Memory B cell (primary cell): ENCODE measurements around the gene SLC26A1.
"Not testable (repeated sequence)": the region's sequence is repeated elsewhere in the genome, so short reads cannot be mapped to it uniquely, and the experiment has no call there.

Experiments used
- ATAC-seq: fragments of 150-1000 bp; cut with Tn5 transposase; 2 replicates; pipeline ENCODE4 v1.10.0; 2021; ENCODE audit warnings: low read depth, mild to moderate bottlenecking, moderate library complexity
- DNase-seq, 2 donors: peaks; one replicate each; pipeline ENCODE4 v3.0.0; 2022; ENCODE audit warnings: low spot score in 2 of 2
- H3K27ac Mint-ChIP-seq: one replicate; pipeline ENCODE4 v1.8.0; 2022; ENCODE audit warnings: mild to moderate bottlenecking, moderate library complexity, mixed read lengths
- H3K27me3 Mint-ChIP-seq: one replicate; pipeline ENCODE4 v1.8.0; 2022; ENCODE audit warnings: mixed read lengths
- H3K36me3 Mint-ChIP-seq: one replicate; pipeline ENCODE4 v1.8.0; 2022; ENCODE audit warnings: mild to moderate bottlenecking, mixed read lengths
- H3K4me1 Mint-ChIP-seq: one replicate; pipeline ENCODE4 v1.8.0; 2022; ENCODE audit warnings: mixed read lengths
- H3K4me3 Mint-ChIP-seq: one replicate; pipeline ENCODE4 v1.8.0; 2022; ENCODE audit warnings: mild to moderate bottlenecking, moderate library complexity, mixed read lengths
- H3K9me3 Mint-ChIP-seq: one replicate; pipeline ENCODE4 v1.8.0; 2022; ENCODE audit warnings: mixed read lengths

Gene SLC26A1

DNA sequence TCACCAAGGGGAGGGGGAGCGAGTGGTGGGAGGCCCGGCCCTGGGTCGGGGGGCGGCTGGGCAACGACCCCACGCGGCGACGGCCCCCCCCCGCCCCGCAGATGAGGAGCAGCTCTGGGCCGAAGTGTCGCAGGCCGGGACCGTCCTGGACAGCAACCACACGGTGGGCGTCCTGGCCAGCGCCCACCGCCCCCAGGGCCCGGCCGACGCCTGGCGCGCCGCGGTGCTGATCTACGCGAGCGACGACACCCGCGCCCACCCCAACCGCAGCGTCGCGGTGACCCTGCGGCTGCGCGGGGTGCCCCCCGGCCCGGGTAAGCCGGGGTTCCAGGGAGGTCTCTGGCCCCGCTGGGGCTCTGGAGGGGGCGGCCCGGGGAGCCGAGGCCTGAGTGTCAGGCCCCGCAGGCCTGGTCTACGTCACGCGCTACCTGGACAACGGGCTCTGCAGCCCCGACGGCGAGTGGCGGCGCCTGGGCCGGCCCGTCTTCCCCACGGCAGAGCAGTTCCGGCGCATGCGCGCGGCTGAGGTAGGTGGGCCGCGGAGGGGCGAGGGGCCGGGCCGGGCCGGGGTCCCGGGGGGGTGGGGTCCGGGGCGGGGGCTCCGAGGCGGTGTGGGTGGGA lies 9.5 kb upstream of the SLC26A1 start:
- Mint-ChIP-seq H3K9me3 (no peaks in the 10 kb centered on the region), H3K36me3 (no peaks in the 10 kb centered on the region), H3K4me1 (peaks cover 22% of the 10 kb centered on the region), H3K4me3 (no peak overlapping the region), H3K27ac (no peak overlapping the region), H3K27me3 (peaks cover 22% of the 10 kb centered on the region)
- DNase-seq (no peak), ATAC-seq (no peak)

DNA sequence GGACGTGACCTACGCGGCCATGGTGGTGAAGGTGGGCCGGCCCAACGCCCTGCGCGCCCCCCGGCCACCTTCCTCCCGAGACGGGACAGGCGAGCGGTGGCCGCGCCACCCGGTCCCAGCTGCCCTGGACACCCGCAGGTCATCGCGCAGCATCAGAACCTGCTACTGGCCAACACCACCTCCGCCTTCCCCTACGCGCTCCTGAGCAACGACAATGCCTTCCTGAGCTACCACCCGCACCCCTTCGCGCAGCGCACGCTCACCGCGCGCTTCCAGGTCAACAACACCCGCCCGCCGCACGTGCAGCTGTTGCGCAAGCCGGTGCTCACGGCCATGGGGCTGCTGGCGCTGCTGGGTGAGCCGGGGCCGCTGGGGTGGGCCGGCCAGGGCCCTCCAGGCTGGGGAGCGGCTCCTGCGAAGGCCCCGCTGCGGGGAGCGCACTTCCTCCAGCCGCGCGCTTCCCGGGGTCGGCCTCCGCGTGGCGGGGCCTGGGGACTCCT lies 9.0 kb upstream of the SLC26A1 start:
- H3K27ac Mint-ChIP-seq: no peak overlapping the region
- peaks cover 22% of the 10 kb centered on the region for H3K4me1 Mint-ChIP-seq
- H3K9me3 Mint-ChIP-seq: no peaks in the 10 kb centered on the region
- no peak for ATAC-seq
- H3K4me3 Mint-ChIP-seq: no peak overlapping the region
- peaks cover 20% of the 10 kb centered on the region for H3K27me3 Mint-ChIP-seq
- DNase-seq: no peak
- no peaks in the 10 kb centered on the region for H3K36me3 Mint-ChIP-seq

DNA sequence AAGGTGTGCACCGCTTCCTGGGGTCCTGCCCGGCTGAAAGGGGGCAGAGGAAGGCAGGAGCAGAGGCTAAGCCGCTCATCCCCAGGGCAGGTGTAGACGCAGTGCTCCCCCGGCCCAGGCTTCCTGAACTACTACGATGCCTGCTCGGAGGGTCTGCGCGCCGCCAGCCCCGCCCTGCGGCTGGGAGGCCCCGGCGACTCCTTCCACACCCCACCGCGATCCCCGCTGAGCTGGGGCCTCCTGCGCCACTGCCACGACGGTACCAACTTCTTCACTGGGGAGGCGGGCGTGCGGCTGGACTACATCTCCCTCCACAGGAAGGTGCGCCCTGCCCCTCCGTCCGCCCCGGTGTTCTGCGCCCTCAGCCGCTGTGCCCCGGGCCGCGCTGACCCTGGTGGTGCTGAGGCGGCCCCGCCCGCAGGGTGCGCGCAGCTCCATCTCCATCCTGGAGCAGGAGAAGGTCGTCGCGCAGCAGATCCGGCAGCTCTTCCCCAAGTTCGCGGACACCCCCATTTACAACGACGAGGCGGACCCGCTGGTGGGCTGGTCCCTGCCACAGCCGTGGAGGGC lies 8.4 kb upstream of the SLC26A1 start:
- H3K27ac Mint-ChIP-seq: no peak overlapping the region
- ATAC-seq: no peak
- peaks cover 20% of the 10 kb centered on the region for H3K4me1 Mint-ChIP-seq
- peaks cover 19% of the 10 kb centered on the region for H3K27me3 Mint-ChIP-seq
- H3K36me3 Mint-ChIP-seq: no peaks in the 10 kb centered on the region
- no peak overlapping the region for H3K4me3 Mint-ChIP-seq
- no peak for DNase-seq
- H3K9me3 Mint-ChIP-seq: no peaks in the 10 kb centered on the region

DNA sequence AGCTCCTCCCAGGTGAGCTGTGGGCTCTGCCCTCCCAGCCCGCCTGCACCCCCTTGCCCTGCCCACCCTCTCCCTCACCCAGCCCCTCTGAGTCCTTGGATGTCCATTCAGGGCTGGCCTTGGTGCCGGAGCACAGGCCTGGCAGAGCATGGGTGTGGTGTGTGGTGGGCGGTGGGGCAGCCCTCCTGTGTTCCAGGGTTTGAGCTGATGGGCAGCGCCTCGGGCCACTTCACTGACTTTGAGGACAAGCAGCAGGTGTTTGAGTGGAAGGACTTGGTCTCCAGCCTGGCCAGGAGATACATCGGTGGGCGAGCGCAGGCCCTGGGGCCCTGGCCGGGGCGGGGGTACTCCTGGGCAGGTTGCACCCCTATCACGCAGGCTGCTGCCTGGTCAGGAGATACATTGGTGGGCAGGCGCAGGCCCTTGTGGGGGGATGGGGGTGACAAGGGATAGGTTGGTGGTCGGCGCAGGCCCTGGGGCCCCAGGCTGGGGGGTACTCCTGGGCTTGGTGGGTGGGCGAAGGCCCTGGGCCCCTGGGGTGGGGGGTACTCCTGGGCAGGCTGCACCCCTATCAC lies 7.6 kb upstream of the SLC26A1 start:
- Mint-ChIP-seq H3K36me3 (no peaks in the 10 kb centered on the region), H3K27ac (no peak overlapping the region), H3K9me3 (no peaks in the 10 kb centered on the region), H3K4me1 (peaks cover 20% of the 10 kb centered on the region), H3K4me3 (no peak overlapping the region), H3K27me3 (peaks cover 19% of the 10 kb centered on the region)
- DNase-seq: no peak
- no peak for ATAC-seq

DNA sequence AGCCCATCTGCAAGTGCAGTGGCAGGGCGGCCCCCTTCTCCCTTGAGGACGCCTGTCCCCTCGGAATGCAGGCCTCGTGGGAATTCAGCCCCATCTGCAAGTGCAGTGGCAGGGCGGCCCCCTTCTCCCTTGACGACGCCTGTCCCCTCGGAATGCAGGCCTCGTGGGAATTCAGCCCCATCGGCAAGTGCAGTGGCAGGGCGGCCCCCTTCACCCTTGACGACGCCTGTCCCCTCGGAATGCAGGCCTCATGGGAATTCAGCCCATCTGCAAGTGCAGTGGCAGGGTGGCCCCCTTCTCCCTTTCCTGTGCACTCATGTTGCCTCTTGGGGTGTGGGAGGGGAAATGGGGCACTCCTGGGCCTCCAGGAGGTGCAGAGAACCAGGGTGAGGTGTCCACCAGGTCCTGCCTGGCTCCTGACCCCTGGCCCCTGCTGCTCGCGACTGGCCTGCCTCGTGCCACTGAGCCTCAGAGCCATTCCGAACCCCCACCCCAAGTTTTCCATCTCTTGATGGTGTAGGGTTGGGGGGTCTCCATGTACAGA lies 6.8 kb upstream of the SLC26A1 start:
- no peak for ATAC-seq
- H3K27ac Mint-ChIP-seq: no peak overlapping the region
- DNase-seq: no peak
- H3K36me3 Mint-ChIP-seq: no peaks in the 10 kb centered on the region
- H3K27me3 Mint-ChIP-seq: peaks cover 17% of the 10 kb centered on the region
- peak overlapping the region; percentile 49 for H3K4me3 Mint-ChIP-seq
- no peaks in the 10 kb centered on the region for H3K9me3 Mint-ChIP-seq
- peaks cover 20% of the 10 kb centered on the region for H3K4me1 Mint-ChIP-seq

DNA sequence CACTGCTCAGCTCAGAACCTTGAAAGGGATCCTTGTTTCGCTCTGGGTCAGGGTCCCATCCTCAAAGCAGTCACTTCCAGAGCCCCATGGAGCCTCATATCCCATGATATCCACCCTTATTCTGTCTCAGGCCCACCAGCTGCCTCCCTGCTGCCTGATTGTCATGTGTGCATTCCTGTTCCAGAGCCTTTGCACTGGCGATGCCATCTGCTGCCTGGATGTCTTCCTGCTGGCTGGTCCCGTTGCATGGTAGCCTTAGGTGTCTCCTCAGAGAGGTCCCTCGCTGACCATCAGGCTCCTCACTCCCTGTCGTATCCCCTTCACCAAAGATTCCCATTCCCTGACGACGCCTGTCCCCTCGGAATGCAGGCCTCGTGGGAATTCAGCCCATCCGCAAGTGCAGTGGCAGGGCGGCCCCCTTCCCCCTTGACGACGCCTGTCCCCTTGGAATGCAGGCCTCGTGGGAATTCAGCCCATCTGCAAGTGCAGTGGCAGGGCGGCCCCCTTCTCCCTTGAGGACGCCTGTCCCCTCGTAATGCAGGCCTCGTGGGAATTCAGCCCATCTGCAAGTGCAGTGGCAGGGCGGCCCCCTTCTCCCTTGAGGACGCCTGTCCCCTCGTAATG lies 6.1 kb upstream of the SLC26A1 start:
- peaks cover 20% of the 10 kb centered on the region for H3K4me1 Mint-ChIP-seq
- peak in 1 of 2 donors; percentile 16 for DNase-seq
- H3K27me3 Mint-ChIP-seq: peaks cover 14% of the 10 kb centered on the region
- H3K9me3 Mint-ChIP-seq, ATAC-seq, H3K27ac Mint-ChIP-seq, H3K36me3 Mint-ChIP-seq: not testable (repeated sequence)
- H3K4me3 Mint-ChIP-seq: peak overlapping the region; percentile 50

DNA sequence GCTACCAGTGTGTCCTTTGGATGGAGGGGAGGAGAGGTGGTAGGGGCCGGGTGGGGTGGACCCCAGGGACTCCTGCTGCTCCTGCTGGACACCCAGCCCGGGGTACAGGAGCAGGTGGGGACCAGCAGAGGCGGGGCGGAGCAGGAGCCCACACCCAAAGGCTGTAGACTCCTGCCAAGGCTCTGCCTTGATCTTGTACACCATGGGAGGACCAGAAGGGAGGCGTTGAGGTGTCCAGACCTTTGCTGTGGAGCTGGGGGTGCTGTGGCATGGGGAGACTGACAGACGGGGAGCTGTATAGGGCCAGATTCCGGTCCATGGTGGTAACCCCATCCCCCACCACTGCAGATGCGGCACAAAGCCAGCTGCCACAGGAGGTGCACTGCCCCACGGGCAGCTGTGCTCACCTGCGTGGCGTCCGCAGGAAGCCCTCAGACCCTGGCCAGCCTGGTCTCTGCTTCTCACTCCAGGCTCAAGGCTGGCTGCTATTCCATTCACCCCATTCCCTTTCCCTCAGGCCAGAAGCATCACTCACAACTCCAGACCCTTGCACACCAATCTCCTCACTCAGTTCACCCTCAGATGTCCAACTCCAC lies 5.0 kb upstream of the SLC26A1 start:
- no peak for ATAC-seq

DNA sequence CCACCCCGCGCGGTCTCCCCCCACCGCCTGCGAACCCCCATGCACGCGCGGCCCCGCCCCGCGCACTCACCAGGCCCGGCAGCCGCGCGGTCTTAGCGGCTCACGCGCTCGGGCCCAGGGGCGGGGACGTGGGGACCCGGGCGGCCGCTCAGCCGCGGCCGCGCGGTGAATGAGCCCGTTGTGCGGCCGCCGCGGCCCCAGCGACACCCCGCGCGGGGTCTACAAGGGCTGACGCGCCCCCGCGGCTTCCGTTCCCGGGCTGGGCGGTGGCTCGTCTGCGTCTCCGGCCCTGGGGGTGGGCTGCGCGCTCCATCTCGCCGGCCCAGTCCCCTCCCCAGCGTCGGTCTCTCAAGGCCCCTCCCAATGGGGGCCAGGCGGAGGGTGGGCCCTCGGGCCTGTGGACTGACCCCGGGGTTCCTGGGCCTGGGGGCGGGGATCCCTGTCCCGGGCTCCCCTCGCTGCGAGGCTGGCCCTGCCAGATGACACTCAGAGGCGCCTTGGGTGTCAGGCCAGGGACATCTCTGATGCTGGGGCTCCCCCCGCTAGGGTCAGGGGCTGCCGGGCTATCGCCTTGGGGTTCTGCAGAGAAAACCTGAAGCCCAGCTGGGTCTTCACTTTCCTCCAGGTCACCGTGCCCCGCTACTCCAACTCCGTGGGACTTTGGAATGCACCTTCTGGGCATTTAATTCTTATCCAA lies 4.3 kb upstream of the SLC26A1 start:
- Mint-ChIP-seq H3K36me3 (peaks cover 1% of the 10 kb centered on the region), H3K4me3 (peak overlapping the region; percentile 44), H3K27ac (no peak overlapping the region), H3K9me3 (no peaks in the 10 kb centered on the region), H3K4me1 (peaks cover 22% of the 10 kb centered on the region), H3K27me3 (peaks cover 14% of the 10 kb centered on the region)
- ATAC-seq (peak; percentile 68), DNase-seq (peak in 1 of 2 donors; percentile 22)

More for the DNA sequence above, 5.0 kb upstream of the SLC26A1 start:
- Mint-ChIP-seq H3K36me3 (no peaks in the 10 kb centered on the region), H3K27me3 (peaks cover 14% of the 10 kb centered on the region), H3K9me3 (no peaks in the 10 kb centered on the region), H3K4me1 (peaks cover 20% of the 10 kb centered on the region), H3K27ac (no peak overlapping the region), H3K4me3 (peak overlapping the region; percentile 44)
- DNase-seq: peak in 1 of 2 donors; percentile 30

DNA sequence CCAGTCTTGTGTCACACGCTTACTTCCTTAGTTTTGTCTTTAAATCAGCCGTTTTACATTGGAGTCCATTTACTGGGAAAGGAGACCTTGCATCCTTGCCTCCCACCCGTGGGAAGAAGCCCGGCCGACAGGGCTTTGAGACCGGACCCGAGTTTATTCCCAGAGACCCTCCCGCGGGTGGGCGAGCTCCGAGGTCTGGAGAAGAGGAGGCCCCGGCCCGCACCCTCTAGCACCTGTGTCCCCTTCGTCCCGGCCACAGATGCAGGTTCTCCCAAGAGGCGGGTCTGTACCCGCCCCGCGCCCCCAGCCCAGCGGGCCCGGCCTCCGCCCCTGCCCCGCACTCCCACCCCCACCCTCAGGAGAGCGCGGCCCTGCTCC lies 3.8 kb upstream of the SLC26A1 start:
- H3K4me3 Mint-ChIP-seq: no peak overlapping the region
- H3K4me1 Mint-ChIP-seq: peaks cover 22% of the 10 kb centered on the region
- DNase-seq (peak in 1 of 2 donors; percentile 17), ATAC-seq (peak; percentile 5)
- H3K27me3 Mint-ChIP-seq: peaks cover 12% of the 10 kb centered on the region
- H3K9me3 Mint-ChIP-seq: no peaks in the 10 kb centered on the region
- peaks cover 3% of the 10 kb centered on the region for H3K36me3 Mint-ChIP-seq
- H3K27ac Mint-ChIP-seq: no peak overlapping the region

DNA sequence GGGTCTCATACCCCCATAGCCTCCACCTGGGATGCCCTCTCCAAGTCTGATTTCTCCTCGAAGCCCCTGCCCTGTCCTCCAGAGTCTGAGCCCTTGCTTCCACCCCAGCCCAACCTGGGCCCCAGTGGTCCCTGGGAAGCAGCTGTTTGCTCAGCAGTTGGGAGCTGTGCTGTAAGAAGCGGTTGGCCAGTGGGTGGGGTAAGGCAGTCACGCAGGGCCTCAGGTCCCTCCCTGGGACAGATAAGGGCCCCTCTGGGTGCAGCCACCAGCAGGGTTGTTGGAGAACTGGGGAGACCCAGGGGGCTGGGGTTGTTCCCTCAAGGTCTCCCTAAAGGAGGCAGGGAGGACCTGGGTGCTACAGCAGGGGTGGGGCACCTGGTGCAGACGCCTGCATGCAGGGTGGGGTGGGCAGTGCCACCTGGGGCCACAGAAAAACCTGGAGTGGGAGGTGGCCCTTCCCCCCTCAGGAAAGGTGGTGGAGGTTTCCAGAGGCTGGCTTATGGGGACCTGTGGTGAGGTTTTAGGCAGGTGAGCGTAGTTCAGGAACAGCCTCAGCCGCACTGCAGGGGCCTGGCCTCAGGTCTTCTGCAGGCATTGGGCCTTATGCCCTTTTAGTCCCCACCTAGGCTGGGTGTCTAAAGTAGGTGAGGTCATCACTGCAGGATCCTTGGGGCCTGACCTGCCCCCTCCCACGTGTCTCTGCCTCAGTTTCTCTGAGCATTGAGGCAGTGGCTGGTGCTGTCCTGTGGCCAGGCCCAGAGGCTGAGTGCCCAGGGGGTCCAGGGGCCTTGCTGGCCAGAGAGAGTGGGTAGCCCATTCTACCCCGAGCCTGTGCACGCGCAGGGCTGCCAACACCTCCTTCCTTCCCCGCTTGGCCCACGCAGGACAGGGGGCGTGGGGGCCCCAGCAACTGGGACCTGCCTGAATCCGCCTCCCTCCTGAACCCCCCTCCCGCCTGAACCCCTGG lies 3.1 kb upstream of the SLC26A1 start:
- Mint-ChIP-seq H3K4me3 (peak overlapping the region; percentile 29), H3K4me1 (peaks cover 22% of the 10 kb centered on the region), H3K27me3 (peaks cover 12% of the 10 kb centered on the region), H3K27ac (no peak overlapping the region), H3K36me3 (peaks cover 3% of the 10 kb centered on the region), H3K9me3 (no peaks in the 10 kb centered on the region)
- ATAC-seq: no peak
- DNase-seq: no peak

DNA sequence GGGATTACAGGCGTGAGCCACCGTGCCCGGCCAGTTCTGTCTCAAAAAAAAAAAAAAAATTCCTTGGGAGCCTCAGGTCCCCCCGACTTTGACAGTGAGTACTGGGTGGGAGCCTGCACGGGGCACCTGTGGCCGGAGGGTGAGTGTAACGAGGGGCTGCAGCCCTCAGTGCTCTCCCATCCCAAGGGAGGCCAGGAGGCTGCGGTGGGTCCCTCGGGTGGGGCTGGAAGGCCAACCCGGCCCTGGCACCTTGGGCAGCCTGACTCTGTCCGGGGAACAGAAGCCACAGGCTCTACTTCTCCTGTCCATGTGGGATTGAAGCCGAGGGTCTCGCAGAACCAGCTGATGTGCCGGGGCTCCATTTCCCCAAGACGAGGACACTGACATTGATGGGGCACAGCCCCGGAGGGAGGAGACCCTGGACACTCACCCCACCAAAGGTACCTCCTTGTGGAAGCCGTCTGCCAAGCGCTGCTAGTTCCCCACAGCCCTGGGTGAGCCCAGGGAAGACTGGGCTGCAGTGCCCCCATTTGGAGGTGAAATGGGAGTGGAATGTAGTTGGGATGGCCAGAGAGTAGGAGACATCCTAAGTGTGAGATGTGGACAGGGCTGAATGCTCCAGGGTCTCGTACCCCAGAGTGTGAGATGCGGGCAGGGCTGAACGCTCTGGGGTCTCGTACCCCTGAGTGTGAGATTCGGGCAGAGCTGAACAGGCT lies 2.3 kb upstream of the SLC26A1 start:
- H3K27ac Mint-ChIP-seq: no peak overlapping the region
- ATAC-seq: no peak
- H3K36me3 Mint-ChIP-seq: peaks cover 3% of the 10 kb centered on the region
- DNase-seq: no peak
- peaks cover 11% of the 10 kb centered on the region for H3K27me3 Mint-ChIP-seq
- peaks cover 20% of the 10 kb centered on the region for H3K4me1 Mint-ChIP-seq
- no peak overlapping the region for H3K4me3 Mint-ChIP-seq
- no peaks in the 10 kb centered on the region for H3K9me3 Mint-ChIP-seq
